WTC11 (cell line): ENCODE measurements around the gene LARP4B.

Experiments
- ATF3 ChIP-seq: sonication (generic); formaldehyde crosslinking; conservative IDR thresholded peaks from 2 replicates; pipeline ENCODE4 v1.8.1; 2022; ENCODE audit warnings: mild to moderate bottlenecking, missing genetic modification reagents
- CTCF ChIP-seq: fragments of 200-600 bp; IDR thresholded peaks from 2 replicates; pipeline ENCODE4 v1.8.0; 2022; ENCODE audit warnings: antibody characterized with exemption
- IRF2 ChIP-seq: sonication (generic); formaldehyde crosslinking; IDR thresholded peaks from 2 replicates; pipeline ENCODE4 v1.8.0; 2022; ENCODE audit warnings: low read depth, missing genetic modification reagents, borderline replicate concordance
- KAT7 ChIP-seq: sonication (generic); formaldehyde crosslinking; IDR thresholded peaks from 2 replicates; pipeline ENCODE4 v1.8.1; 2023; ENCODE audit warnings: missing genetic modification reagents, mild to moderate bottlenecking, borderline replicate concordance
- MAX ChIP-seq: sonication (generic); formaldehyde crosslinking; IDR thresholded peaks from 2 replicates; pipeline ENCODE4 v1.8.0; 2022; ENCODE audit warnings: mild to moderate bottlenecking, missing genetic modification reagents
- SP1 ChIP-seq: sonication (generic); formaldehyde crosslinking; conservative IDR thresholded peaks from 2 replicates; pipeline ENCODE4 v1.8.1; 2022; ENCODE audit warnings: missing genetic modification reagents
- TEAD4 ChIP-seq: sonication (generic); formaldehyde crosslinking; IDR thresholded peaks from 2 replicates; pipeline ENCODE4 v1.8.0; 2022; ENCODE audit warnings: mild to moderate bottlenecking, missing genetic modification reagents
- ZNF423 ChIP-seq: fragments of 250-450 bp; sonication (Bioruptor Pico); IDR thresholded peaks from 2 replicates; pipeline ENCODE4 v2.1.2; 2022; ENCODE audit warnings: mild to moderate bottlenecking, moderate library complexity

GRCh38 chr10:822197-822596 lies 109.3 kb downstream of the LARP4B start:
- no peak for TF ChIP-seq CTCF
- TF ChIP-seq ATF3: no peak
- TF ChIP-seq ZNF423 (CRISPR knock-in tag): no peak
- no peak for TF ChIP-seq TEAD4 (CRISPR knock-in tag)
- TF ChIP-seq KAT7 (CRISPR knock-in tag): no peak
- no peak for TF ChIP-seq SP1 (CRISPR knock-in tag)
- no peak for TF ChIP-seq IRF2 (CRISPR knock-in tag)
- TF ChIP-seq MAX (CRISPR knock-in tag): no peak
